Testis (tissue), 3 donors: Measurements from ENCODE around the gene OR5A1. TPM values are rescaled to one million over a fixed set of nuclear protein-coding genes. Genes with fewer than 3 reads are reported as not detected.

Experiments used
- DNase-seq: peaks from one replicate; pipeline ENCODE4 v3.0.0-alpha.2; 2019
- H3K27ac ChIP-seq, 2 donors: fragments of 200-600 bp; sonication (generic); one replicate each; pipeline ENCODE4 v1.5.1; 2019
- H3K27me3 ChIP-seq: fragments of 200-600 bp; sonication (generic); one replicate; pipeline ENCODE4 v1.5.1; 2019
- H3K36me3 ChIP-seq: fragments of 200-600 bp; sonication (generic); one replicate; pipeline ENCODE4 v1.5.1; 2017; ENCODE audit warnings: low read depth; ENCODE audit errors: missing control alignments
- H3K4me1 ChIP-seq: fragments of 200-600 bp; sonication (generic); one replicate; pipeline ENCODE4 v1.5.1; 2019
- H3K4me3 ChIP-seq, 2 donors: fragments of 200-600 bp; sonication (generic); one replicate each; pipeline ENCODE4 v1.5.1; 2017 to 2019
- H3K9me3 ChIP-seq: fragments of 200-600 bp; sonication (generic); one replicate; pipeline ENCODE4 v1.5.1; 2017
- POLR2A ChIP-seq: fragments of 450-650 bp; IDR thresholded peaks from one replicate; pipeline ENCODE4 v1.6.1; 2017; ENCODE audit warnings: antibody characterized with exemption, mild to moderate bottlenecking, moderate library complexity
- WGBS, 2 donors: methylation state at CpG; one replicate each; pipeline ENCODE4 v1.1.5; 2018; 5-methylcytosine and 5-hydroxymethylcytosine counted together
- intact Hi-C: fragments of 100-400 bp; cut with DNase I; formaldehyde crosslinking; loops from one replicate; pipeline ENCODE4 v1.15.1; 2023; ENCODE audit warnings: low total_unique reads
- polyA plus RNA-seq: library from polyadenylated mRNA; stranded (reverse); fragments of 350-450 nt; fragmentation: Illumina TruSeq; extraction: RNeasy Lipid Tissue Mini Kit (QIAGEN cat#74804); gene quantifications from one replicate; pipeline ENCODE4 v1.2.3, GENCODE V29; 2014; ENCODE audit warnings: low read depth, low replicate concordance; ENCODE audit not compliant: insufficient read depth
- total RNA-seq, 2 donors: library from RNA; depleted of rRNA; stranded (reverse); fragments of >200 nt; gene quantifications; one replicate each; pipeline ENCODE4 v1.2.3, GENCODE V29; 2016
- TF ChIP-seq, protein P1 (sequence below), 3 experiments: fragments of 450-650 bp in 2 of 3; fragments of 200-600 bp in 1 of 3; sonication (generic) in 1 of 3; IDR thresholded peaks; one replicate each; pipeline ENCODE4 v1.5.1; 2016 to 2019; ENCODE audit warnings: antibody characterized with exemption in 3 of 3, mild to moderate bottlenecking in 2 of 3, moderate library complexity in 1 of 3

OR5A1 gene
- total and polyA plus RNA-seq, 3 donors from 2014 or later = 0.21 to 1.3 (median 0.24) TPM

DNA sequence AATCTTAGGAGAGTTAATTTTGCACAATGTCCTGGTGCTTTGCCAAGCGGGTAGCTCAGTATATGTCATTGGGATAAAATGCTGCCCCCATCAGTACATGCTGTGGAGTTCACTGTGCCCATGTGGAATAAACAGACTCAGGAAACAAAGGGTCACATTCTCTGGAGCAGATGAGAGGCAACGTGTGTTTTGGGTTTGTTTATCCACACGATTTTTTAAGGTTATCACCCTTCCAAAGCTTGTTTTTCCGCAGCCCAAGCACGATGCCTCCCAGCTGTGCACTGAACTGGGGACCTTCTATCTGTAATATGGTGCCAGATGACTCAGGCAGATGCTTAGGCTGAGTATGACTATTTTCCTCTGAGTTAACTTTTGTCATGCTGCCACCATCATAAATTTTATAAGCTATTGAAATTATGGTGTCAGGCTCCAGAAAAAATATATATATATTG is 26.9 kb downstream of the OR5A1 start:
- intact Hi-C loops = no loop called here

DNA sequence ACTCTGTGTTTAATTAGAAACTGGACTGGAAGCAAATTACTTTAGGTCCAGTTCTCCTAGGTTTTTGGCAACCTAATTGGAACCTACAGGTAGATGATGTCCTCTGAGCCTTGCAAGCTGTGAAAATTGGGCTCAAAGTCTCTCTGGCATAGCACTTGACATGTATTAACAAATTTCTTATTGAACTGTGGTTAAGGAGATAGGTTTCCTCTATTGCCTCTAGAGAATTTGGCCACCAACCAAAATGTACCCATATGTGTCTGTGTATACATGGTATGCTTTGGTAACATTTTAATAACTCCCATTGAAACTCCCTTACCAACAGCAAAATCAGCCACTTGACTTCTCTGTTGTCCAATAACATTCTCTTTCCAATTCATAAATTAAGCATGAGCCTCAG is 36.7 kb downstream of the OR5A1 start, which contains the start of gene OR4D10:
Gene OR4D10, plus strand, starts transcription at position 301 of the 400 bp plus-strand sequence. CDS start 4,115 bp downstream, outside the sequence.
- Histone ChIP-seq H3K4me3 (no peak within 1 kb of the TSS), H3K27me3 (no peaks in the 10 kb centered on the region), H3K36me3 (no peaks in the 10 kb centered on the region), H3K4me1 (no peaks in the 10 kb centered on the region), H3K27ac (no peak within 1 kb of the TSS), H3K9me3 (no peaks in the 10 kb centered on the region)
- TF ChIP-seq POLR2A = no peak
- TF ChIP-seq, protein P1, sequence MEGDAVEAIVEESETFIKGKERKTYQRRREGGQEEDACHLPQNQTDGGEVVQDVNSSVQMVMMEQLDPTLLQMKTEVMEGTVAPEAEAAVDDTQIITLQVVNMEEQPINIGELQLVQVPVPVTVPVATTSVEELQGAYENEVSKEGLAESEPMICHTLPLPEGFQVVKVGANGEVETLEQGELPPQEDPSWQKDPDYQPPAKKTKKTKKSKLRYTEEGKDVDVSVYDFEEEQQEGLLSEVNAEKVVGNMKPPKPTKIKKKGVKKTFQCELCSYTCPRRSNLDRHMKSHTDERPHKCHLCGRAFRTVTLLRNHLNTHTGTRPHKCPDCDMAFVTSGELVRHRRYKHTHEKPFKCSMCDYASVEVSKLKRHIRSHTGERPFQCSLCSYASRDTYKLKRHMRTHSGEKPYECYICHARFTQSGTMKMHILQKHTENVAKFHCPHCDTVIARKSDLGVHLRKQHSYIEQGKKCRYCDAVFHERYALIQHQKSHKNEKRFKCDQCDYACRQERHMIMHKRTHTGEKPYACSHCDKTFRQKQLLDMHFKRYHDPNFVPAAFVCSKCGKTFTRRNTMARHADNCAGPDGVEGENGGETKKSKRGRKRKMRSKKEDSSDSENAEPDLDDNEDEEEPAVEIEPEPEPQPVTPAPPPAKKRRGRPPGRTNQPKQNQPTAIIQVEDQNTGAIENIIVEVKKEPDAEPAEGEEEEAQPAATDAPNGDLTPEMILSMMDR (IDR thresholded peaks at IDR 0.05) = no peak
- DNase-seq = no peak
- intact Hi-C loops = no loop called here

More for the DNA sequence above, 26.9 kb downstream of the OR5A1 start:
- no peaks in the 10 kb centered on the region for H3K9me3 ChIP-seq
- H3K27me3 ChIP-seq = no peaks in the 10 kb centered on the region
- no peak overlapping the region for H3K4me3 ChIP-seq
- WGBS, 2 donors = 52 to 58% methylated on average over 5 of the region's 5 CpGs
- DNase-seq = no peak
- no peak for TF ChIP-seq POLR2A
- H3K27ac ChIP-seq = no peak overlapping the region
- H3K4me1 ChIP-seq = no peaks in the 10 kb centered on the region
- no peaks in the 10 kb centered on the region for H3K36me3 ChIP-seq

DNA sequence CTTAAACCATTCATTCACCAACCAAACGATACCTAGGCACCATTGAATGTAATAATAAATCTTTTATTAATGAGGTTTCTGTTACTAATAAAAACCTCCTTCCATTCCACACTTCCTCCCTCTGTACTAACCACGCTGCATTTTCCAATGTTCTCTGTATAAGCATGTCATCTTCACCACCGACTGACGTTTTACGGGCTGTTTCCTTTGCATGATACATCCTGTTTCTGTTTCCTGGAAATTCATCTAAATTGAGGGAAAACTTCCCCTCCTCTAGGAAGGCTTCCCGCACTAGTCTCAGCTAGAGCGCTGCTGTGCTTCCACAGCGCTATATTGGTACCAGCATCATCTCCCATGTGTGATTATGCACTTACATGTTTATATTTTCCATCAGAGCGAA is 38.9 kb downstream of the OR5A1 start:
- H3K9me3 ChIP-seq = no peaks in the 10 kb centered on the region
- H3K4me1 ChIP-seq = no peaks in the 10 kb centered on the region
- H3K27ac ChIP-seq = no peak overlapping the region
- no peak overlapping the region for H3K4me3 ChIP-seq
- H3K36me3 ChIP-seq = no peaks in the 10 kb centered on the region
- no peaks in the 10 kb centered on the region for H3K27me3 ChIP-seq
- DNase-seq = no peak
- TF ChIP-seq, protein P1 (IDR thresholded peaks at IDR 0.05) = no peak
- TF ChIP-seq POLR2A = no peak
- 65 to 68% methylated on average over 9 of the region's 9 CpGs for WGBS, 2 donors
- intact Hi-C loops = no loop called here

DNA sequence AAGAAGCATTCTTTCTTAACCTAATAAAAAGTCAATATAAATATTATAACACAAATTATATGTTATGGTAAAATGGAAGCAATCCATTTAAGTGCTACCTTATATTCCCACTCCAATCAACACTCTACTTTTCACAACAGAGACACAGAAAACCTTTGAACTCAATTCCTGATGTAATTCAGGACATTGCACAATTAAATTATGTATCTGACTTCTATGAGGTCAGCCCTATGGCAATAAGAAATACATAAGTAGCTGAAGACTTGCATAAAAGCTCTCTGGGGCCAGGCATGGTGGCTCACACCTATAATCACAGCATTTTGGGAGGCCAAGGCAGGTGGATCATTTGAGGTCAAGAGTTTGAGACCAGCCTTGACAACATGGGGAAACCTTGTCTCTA is 43.6 kb downstream of the OR5A1 start:
- Histone ChIP-seq H3K9me3 (no peaks in the 10 kb centered on the region), H3K4me3 (no peak overlapping the region), H3K27me3 (no peaks in the 10 kb centered on the region), H3K27ac (no peak overlapping the region), H3K4me1 (no peaks in the 10 kb centered on the region), H3K36me3 (no peaks in the 10 kb centered on the region)
- no peak for TF ChIP-seq POLR2A
- DNase-seq = no peak
- intact Hi-C loops = no loop called here

DNA sequence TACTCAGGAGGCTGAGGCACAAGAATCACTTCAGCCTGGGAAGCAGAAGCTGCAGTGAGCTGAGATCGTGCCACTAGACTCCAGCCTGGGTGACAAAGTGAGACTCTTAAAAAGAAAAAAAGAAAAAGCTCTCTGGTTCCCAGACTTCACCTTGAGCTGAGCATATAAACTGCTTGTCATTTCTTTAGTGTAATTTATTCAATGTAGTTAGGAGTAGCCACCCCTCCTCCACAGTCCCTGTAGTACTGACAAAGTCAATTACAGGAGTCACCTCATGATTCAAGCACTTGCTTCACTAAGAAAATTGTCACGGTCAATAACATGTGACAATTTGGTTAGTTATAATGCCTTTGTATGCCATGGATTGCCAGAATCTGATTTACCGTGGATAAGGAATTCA is 44.1 kb downstream of the OR5A1 start:
- no peaks in the 10 kb centered on the region for H3K9me3 ChIP-seq
- no peaks in the 10 kb centered on the region for H3K36me3 ChIP-seq
- no peak overlapping the region for H3K27ac ChIP-seq
- DNase-seq = no peak
- H3K27me3 ChIP-seq = no peaks in the 10 kb centered on the region
- 74 to 82% methylated on average over 3 of the region's 3 CpGs for WGBS, 2 donors
- no peaks in the 10 kb centered on the region for H3K4me1 ChIP-seq
- no peak overlapping the region for H3K4me3 ChIP-seq
- TF ChIP-seq POLR2A = no peak
- TF ChIP-seq, protein P1 (IDR thresholded peaks at IDR 0.05) = no peak
- intact Hi-C loops = no loop called here

Other genes with a start within 250 kb of the OR5A1 start
- 1 to 10 TPM in 1 of 2 donors, under 1 TPM in 1; 0.87 to 3.8 TPM for gene MPEG1, start 223.5 kb upstream of the OR5A1 start, total RNA-seq
- gene MPEG1, start 223.5 kb upstream of the OR5A1 start, polyA plus RNA-seq = 12.1 TPM
- gene OR5AN1, start 77.6 kb upstream of the OR5A1 start, total RNA-seq = under 1 TPM in 1 of 2 donors, not detected in 1; 0.12 TPM
- not detected for gene OR5AN1, start 77.6 kb upstream of the OR5A1 start, polyA plus RNA-seq
- gene OR5A2, start 10.1 kb upstream of the OR5A1 start, total RNA-seq = under 1 TPM; 0.06 to 0.08 TPM
- gene OR5A2, start 10.1 kb upstream of the OR5A1 start, polyA plus RNA-seq = not detected
- gene OR4D6, start 20.5 kb downstream of the OR5A1 start, total RNA-seq = not detected
- not detected for gene OR4D6, start 20.5 kb downstream of the OR5A1 start, polyA plus RNA-seq
- gene OR4D10, start 36.8 kb downstream of the OR5A1 start, total RNA-seq = under 1 TPM in 1 of 2 donors, not detected in 1; 0.24 TPM
- gene OR4D10, start 36.8 kb downstream of the OR5A1 start, polyA plus RNA-seq = not detected
- gene OR4D11, start 67.1 kb downstream of the OR5A1 start, total RNA-seq = not detected
- gene OR4D11, start 67.1 kb downstream of the OR5A1 start, polyA plus RNA-seq = not detected
- gene OR4D9, start 75.1 kb downstream of the OR5A1 start, total RNA-seq = not detected
- gene OR4D9, start 75.1 kb downstream of the OR5A1 start, polyA plus RNA-seq = not detected
- 10 to 100 TPM; 49.2 to 63.1 TPM for gene OSBP, start 179.3 kb downstream of the OR5A1 start, total RNA-seq
- gene OSBP, start 179.3 kb downstream of the OR5A1 start, polyA plus RNA-seq = 45.0 TPM
- 10 to 100 TPM; 22.5 to 24.0 TPM for gene PATL1, start 232.6 kb downstream of the OR5A1 start, total RNA-seq
- gene PATL1, start 232.6 kb downstream of the OR5A1 start, polyA plus RNA-seq = 25.4 TPM